HEK293T (cell line): ENCODE results near the gene IL25.

ENCODE experiments used
- ELF4 ChIP-seq: fragments of 450-650 bp; IDR thresholded peaks from 2 replicates; pipeline ENCODE4 v1.6.1; 2017; ENCODE audit warnings: antibody characterized with exemption
- FOXK2 ChIP-seq: fragments of 450-650 bp; IDR thresholded peaks from 2 replicates; pipeline ENCODE4 v1.6.1; 2016; ENCODE audit warnings: mild to moderate bottlenecking
- FOXM1 ChIP-seq: fragments of 450-650 bp; IDR thresholded peaks from 2 replicates; pipeline ENCODE4 v1.6.1; 2017; ENCODE audit warnings: mild to moderate bottlenecking, borderline replicate concordance
- HDGF ChIP-seq: fragments of 450-650 bp; IDR thresholded peaks from 2 replicates; pipeline ENCODE4 v1.6.1; 2017; ENCODE audit warnings: antibody characterized with exemption, borderline replicate concordance
- L3MBTL2 ChIP-seq: fragments of 450-650 bp; conservative IDR thresholded peaks from 2 replicates; pipeline ENCODE4 v1.6.1; 2016; ENCODE audit warnings: mild to moderate bottlenecking
- LEF1 ChIP-seq: fragments of 450-650 bp; IDR thresholded peaks from 2 replicates; pipeline ENCODE4 v1.6.1; 2017; ENCODE audit warnings: mild to moderate bottlenecking, borderline replicate concordance
- PKNOX1 ChIP-seq: fragments of 450-650 bp; IDR thresholded peaks from 2 replicates; pipeline ENCODE4 v1.6.1; 2016
- SP1 ChIP-seq: fragments of 450-650 bp; IDR thresholded peaks from 2 replicates; pipeline ENCODE4 v1.6.1; 2017
- SUZ12 ChIP-seq: fragments of 450-650 bp; IDR thresholded peaks from 2 replicates; pipeline ENCODE4 v1.6.1; 2016; ENCODE audit warnings: mild to moderate bottlenecking
- TARDBP ChIP-seq: fragments of 450-650 bp; IDR thresholded peaks from 2 replicates; pipeline ENCODE4 v1.6.1; 2016
- ZNF384 ChIP-seq: fragments of 450-650 bp; IDR thresholded peaks from 2 replicates; pipeline ENCODE4 v1.6.1; 2016

GRCh38 chr14:23385244-23385641, 12.6 kb downstream of the IL25 start:
- TF ChIP-seq ZNF384 (no peak), PKNOX1 (no peak), TARDBP (no peak), SP1 (no peak), FOXK2 (no peak), SUZ12 (no peak), LEF1 (no peak), L3MBTL2 (no peak), ELF4 (no peak), FOXM1 (no peak), HDGF (no peak)
